GM21515 (cell line): ENCODE results near the gene TFB1M.
"Not testable (repeated sequence)": the region's sequence is repeated elsewhere in the genome, so short reads cannot be mapped to it uniquely, and the experiment has no call there.

Experiments
- ATAC-seq: cut with Tn5 transposase; IDR thresholded peaks from one replicate; pipeline ENCODE4 v1.9.1; 2021; ENCODE audit not compliant: unreplicated experiment

TFB1M gene

GRCh38 chr6:155306958-155307357 is 7.3 kb downstream of the TFB1M start:
- ATAC-seq = no peak

GRCh38 chr6:155303361-155303870 is 10.9 kb downstream of the TFB1M start:
- ATAC-seq = no peak

- ATAC-seq = no peak
These were observed 12.4 kb downstream of the TFB1M start for GRCh38 chr6:155301867-155302266.

- ATAC-seq = no peak
These were observed 16.6 kb downstream of the TFB1M start for GRCh38 chr6:155297669-155298068.

GRCh38 chr6:155292711-155293110 is 21.6 kb downstream of the TFB1M start:
- ATAC-seq = no peak

GRCh38 chr6:155291291-155291690 is 23.0 kb downstream of the TFB1M start:
- no peak for ATAC-seq

- no peak for ATAC-seq
These were observed 23.8 kb downstream of the TFB1M start for GRCh38 chr6:155290491-155290890.

- no peak for ATAC-seq
These were observed 26.5 kb downstream of the TFB1M start for GRCh38 chr6:155287762-155288161.

- ATAC-seq = no peak
These were observed 29.5 kb downstream of the TFB1M start for GRCh38 chr6:155284775-155285174.

- ATAC-seq = no peak
These were observed 35.8 kb downstream of the TFB1M start for GRCh38 chr6:155278319-155279049.

GRCh38 chr6:155276638-155277037 is 37.6 kb downstream of the TFB1M start:
- no peak for ATAC-seq

- ATAC-seq = no peak
These were observed 38.3 kb downstream of the TFB1M start for GRCh38 chr6:155275808-155276480.

GRCh38 chr6:155274533-155274932 is 39.8 kb downstream of the TFB1M start:
- no peak for ATAC-seq

- ATAC-seq = no peak
These were observed 40.2 kb downstream of the TFB1M start for GRCh38 chr6:155274106-155274505.

- ATAC-seq = no peak
These were observed 40.9 kb downstream of the TFB1M start for GRCh38 chr6:155273431-155273830.

- no peak for ATAC-seq
These were observed 41.7 kb downstream of the TFB1M start for GRCh38 chr6:155272353-155273232.

GRCh38 chr6:155271145-155271544 is 43.1 kb downstream of the TFB1M start:
- no peak for ATAC-seq

- ATAC-seq = no peak
These were observed 43.7 kb downstream of the TFB1M start for GRCh38 chr6:155270561-155271091.

- ATAC-seq = no peak
These were observed 44.5 kb downstream of the TFB1M start for GRCh38 chr6:155269765-155270164.

GRCh38 chr6:155268088-155268867 is 46.0 kb downstream of the TFB1M start:
- ATAC-seq = not testable (repeated sequence)
